HEK293 (cell line): ENCODE measurements around the gene SEPTIN5.

Experiments
- KLF9 ChIP-seq: fragments of 450-650 bp; formaldehyde crosslinking; IDR thresholded peaks from 2 replicates; pipeline ENCODE4 v1.5.1; 2016; ENCODE audit warnings: missing biosample characterization, missing genetic modification characterization, low read depth
- YY1 ChIP-seq: fragments of 450-650 bp; formaldehyde crosslinking; IDR thresholded peaks from 2 replicates; pipeline ENCODE4 v1.5.1; 2018; ENCODE audit warnings: missing biosample characterization, missing genetic modification characterization
- ZFP3 ChIP-seq: fragments of 450-650 bp; formaldehyde crosslinking; IDR thresholded peaks from 2 replicates; pipeline ENCODE4 v1.5.1; 2016; ENCODE audit warnings: low read depth, missing biosample characterization, missing genetic modification characterization
- ZNF146 ChIP-seq: fragments of 450-650 bp; formaldehyde crosslinking; IDR thresholded peaks from 2 replicates; pipeline ENCODE4 v1.5.1; 2016; ENCODE audit warnings: missing biosample characterization, missing genetic modification characterization
- ZNF155 ChIP-seq: fragments of 450-650 bp; formaldehyde crosslinking; IDR thresholded peaks from 2 replicates; pipeline ENCODE4 v1.5.1; 2016; ENCODE audit warnings: missing biosample characterization, missing genetic modification characterization
- ZNF341 ChIP-seq: fragments of 450-650 bp; formaldehyde crosslinking; IDR thresholded peaks from 2 replicates; pipeline ENCODE4; 2016; ENCODE audit warnings: low read depth, missing biosample characterization, missing genetic modification characterization
- TF ChIP-seq, protein P1 (sequence below): fragments of 450-650 bp; formaldehyde crosslinking; IDR thresholded peaks from 2 replicates; pipeline ENCODE4 v1.5.1; 2016; ENCODE audit warnings: missing biosample characterization, missing genetic modification characterization
- TF ChIP-seq, protein P2 (sequence below): fragments of 450-650 bp; formaldehyde crosslinking; IDR thresholded peaks from 2 replicates; pipeline ENCODE4 v1.5.1; 2016; ENCODE audit warnings: missing biosample characterization, missing genetic modification characterization
- TF ChIP-seq, protein P3 (sequence below): fragments of 450-650 bp; formaldehyde crosslinking; IDR thresholded peaks from 2 replicates; pipeline ENCODE4 v1.5.1; 2016; ENCODE audit warnings: missing biosample characterization, missing genetic modification characterization

DNA sequence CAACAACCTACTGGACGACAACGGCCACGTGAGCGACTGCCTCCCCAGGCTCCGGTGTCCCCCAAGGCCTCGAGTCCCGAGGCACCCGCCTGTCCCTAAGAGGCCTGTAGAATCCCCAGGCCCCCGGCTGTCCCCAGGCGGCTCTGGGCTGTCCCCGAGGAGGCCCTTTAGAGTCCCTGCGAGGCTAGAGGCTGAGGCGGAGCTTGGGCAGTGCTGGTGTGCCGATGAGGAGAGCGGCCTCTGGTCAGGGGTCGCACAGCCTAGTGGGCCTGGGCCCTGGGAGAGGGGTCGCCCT lies 49.9 kb downstream of the SEPTIN5 start:
- TF ChIP-seq, protein P1, sequence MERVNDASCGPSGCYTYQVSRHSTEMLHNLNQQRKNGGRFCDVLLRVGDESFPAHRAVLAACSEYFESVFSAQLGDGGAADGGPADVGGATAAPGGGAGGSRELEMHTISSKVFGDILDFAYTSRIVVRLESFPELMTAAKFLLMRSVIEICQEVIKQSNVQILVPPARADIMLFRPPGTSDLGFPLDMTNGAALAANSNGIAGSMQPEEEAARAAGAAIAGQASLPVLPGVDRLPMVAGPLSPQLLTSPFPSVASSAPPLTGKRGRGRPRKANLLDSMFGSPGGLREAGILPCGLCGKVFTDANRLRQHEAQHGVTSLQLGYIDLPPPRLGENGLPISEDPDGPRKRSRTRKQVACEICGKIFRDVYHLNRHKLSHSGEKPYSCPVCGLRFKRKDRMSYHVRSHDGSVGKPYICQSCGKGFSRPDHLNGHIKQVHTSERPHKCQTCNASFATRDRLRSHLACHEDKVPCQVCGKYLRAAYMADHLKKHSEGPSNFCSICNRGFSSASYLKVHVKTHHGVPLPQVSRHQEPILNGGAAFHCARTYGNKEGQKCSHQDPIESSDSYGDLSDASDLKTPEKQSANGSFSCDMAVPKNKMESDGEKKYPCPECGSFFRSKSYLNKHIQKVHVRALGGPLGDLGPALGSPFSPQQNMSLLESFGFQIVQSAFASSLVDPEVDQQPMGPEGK, result no peak
- TF ChIP-seq, protein P2, sequence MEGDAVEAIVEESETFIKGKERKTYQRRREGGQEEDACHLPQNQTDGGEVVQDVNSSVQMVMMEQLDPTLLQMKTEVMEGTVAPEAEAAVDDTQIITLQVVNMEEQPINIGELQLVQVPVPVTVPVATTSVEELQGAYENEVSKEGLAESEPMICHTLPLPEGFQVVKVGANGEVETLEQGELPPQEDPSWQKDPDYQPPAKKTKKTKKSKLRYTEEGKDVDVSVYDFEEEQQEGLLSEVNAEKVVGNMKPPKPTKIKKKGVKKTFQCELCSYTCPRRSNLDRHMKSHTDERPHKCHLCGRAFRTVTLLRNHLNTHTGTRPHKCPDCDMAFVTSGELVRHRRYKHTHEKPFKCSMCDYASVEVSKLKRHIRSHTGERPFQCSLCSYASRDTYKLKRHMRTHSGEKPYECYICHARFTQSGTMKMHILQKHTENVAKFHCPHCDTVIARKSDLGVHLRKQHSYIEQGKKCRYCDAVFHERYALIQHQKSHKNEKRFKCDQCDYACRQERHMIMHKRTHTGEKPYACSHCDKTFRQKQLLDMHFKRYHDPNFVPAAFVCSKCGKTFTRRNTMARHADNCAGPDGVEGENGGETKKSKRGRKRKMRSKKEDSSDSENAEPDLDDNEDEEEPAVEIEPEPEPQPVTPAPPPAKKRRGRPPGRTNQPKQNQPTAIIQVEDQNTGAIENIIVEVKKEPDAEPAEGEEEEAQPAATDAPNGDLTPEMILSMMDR (tag by site-specific recombination), result no peak
- TF ChIP-seq YY1 (tag by site-specific recombination), result no peak
- TF ChIP-seq, protein P3, sequence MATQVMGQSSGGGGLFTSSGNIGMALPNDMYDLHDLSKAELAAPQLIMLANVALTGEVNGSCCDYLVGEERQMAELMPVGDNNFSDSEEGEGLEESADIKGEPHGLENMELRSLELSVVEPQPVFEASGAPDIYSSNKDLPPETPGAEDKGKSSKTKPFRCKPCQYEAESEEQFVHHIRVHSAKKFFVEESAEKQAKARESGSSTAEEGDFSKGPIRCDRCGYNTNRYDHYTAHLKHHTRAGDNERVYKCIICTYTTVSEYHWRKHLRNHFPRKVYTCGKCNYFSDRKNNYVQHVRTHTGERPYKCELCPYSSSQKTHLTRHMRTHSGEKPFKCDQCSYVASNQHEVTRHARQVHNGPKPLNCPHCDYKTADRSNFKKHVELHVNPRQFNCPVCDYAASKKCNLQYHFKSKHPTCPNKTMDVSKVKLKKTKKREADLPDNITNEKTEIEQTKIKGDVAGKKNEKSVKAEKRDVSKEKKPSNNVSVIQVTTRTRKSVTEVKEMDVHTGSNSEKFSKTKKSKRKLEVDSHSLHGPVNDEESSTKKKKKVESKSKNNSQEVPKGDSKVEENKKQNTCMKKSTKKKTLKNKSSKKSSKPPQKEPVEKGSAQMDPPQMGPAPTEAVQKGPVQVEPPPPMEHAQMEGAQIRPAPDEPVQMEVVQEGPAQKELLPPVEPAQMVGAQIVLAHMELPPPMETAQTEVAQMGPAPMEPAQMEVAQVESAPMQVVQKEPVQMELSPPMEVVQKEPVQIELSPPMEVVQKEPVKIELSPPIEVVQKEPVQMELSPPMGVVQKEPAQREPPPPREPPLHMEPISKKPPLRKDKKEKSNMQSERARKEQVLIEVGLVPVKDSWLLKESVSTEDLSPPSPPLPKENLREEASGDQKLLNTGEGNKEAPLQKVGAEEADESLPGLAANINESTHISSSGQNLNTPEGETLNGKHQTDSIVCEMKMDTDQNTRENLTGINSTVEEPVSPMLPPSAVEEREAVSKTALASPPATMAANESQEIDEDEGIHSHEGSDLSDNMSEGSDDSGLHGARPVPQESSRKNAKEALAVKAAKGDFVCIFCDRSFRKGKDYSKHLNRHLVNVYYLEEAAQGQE (tag by site-specific recombination), result no peak
- no peak for TF ChIP-seq ZNF341 (tag by site-specific recombination)
- no peak for TF ChIP-seq KLF9 (tag by site-specific recombination)
- TF ChIP-seq ZFP3 (tag by site-specific recombination), result no peak
- TF ChIP-seq ZNF155 (tag by site-specific recombination), result no peak
- TF ChIP-seq ZNF146 (tag by site-specific recombination), result no peak
